Activated CD4-positive, alpha-beta T cell treated with anti-CD3 and anti-CD28 coated beads, Interleukin-2, amount 50 U/mL, for 48 hours (primary cell): Measurements from ENCODE around the gene UFD1.
A peak's percentile ranks its signal among the peaks of the same experiment; 100 is the strongest.
"Not testable (repeated sequence)": the region's sequence is repeated elsewhere in the genome, so short reads cannot be mapped to it uniquely, and the experiment has no call there.

Source experiments
- DNase-seq, 2 experiments: peaks; one replicate each; pipeline ENCODE4 v3.0.0-alpha.2; 2020

The UFD1 gene

GRCh38 chr22:19447330-19448075, 31.5 kb downstream of the UFD1 start, which contains the start of gene C22orf39:
C22orf39 (minus strand) TSS chr22:19447711; CDS start chr22:19447688, 23 bp downstream.
- DNase-seq = peak; percentile 81 to 86

GRCh38 chr22:19446603-19447329, 32.2 kb downstream of the UFD1 start:
- no peak for DNase-seq

GRCh38 chr22:19445279-19445982, 33.6 kb downstream of the UFD1 start:
- not testable (repeated sequence) for DNase-seq

- no peak for DNase-seq
Observed at GRCh38 chr22:19443544-19444211, 35.3 kb downstream of the UFD1 start.

- DNase-seq = no peak
Observed at GRCh38 chr22:19442166-19442565, 36.8 kb downstream of the UFD1 start.

GRCh38 chr22:19440411-19441195, 38.4 kb downstream of the UFD1 start:
- no peak for DNase-seq

- no peak for DNase-seq
Observed at GRCh38 chr22:19438298-19438697, 40.7 kb downstream of the UFD1 start.

- DNase-seq = not testable (repeated sequence)
Observed at GRCh38 chr22:19436444-19437161, 42.4 kb downstream of the UFD1 start.

GRCh38 chr22:19434829-19435580, 44.0 kb downstream of the UFD1 start:
- no peak for DNase-seq

GRCh38 chr22:19434401-19434800, 44.6 kb downstream of the UFD1 start:
- DNase-seq = no peak

- peak; percentile 92 to 93 for DNase-seq
Observed at GRCh38 chr22:19432133-19432851, 46.7 kb downstream of the UFD1 start, which contains the start of gene MRPL40. MRPL40 (plus strand) TSS chr22:19432545; CDS start chr22:19432555, 10 bp downstream.

- DNase-seq = peak; percentile 87 to 89
Observed at GRCh38 chr22:19431649-19432132, 47.3 kb downstream of the UFD1 start, which contains the start of gene HIRA. HIRA (minus strand) TSS chr22:19431733; CDS start chr22:19431476, 257 bp downstream.

GRCh38 chr22:19430890-19431541, 48.0 kb downstream of the UFD1 start:
- peak; percentile 28 to 42 for DNase-seq

- DNase-seq = peak; percentile 48 to 56
Observed at GRCh38 chr22:19429950-19430889, 48.8 kb downstream of the UFD1 start.

- DNase-seq = no peak
Observed at GRCh38 chr22:19424186-19424500, 54.9 kb downstream of the UFD1 start.

- DNase-seq = no peak
Observed at GRCh38 chr22:19422440-19423301, 56.3 kb downstream of the UFD1 start.

- no peak for DNase-seq
Observed at GRCh38 chr22:19420321-19420720, 58.7 kb downstream of the UFD1 start.
